ENCODE data around the gene RAB24.

Gene RAB24

GRCh38 chr5:177339107-177339638 lies 35.7 kb upstream of the RAB24 start:
- H3K4me3 ChIP-seq (ENCODE audit: low read length), result no peak overlapping the region
- H3K27me3 ChIP-seq (ENCODE audit: control insufficient read depth, insufficient read depth, low read length), result no peaks in the 10 kb centered on the region
- H3K36me3 ChIP-seq (ENCODE audit: control insufficient read depth, low read depth, low read length), result peaks cover 40% of the 10 kb centered on the region
- H3K4me1 ChIP-seq (ENCODE audit: control insufficient read depth, low read depth, low read length), result no peaks in the 10 kb centered on the region
- H3K9me3 ChIP-seq (ENCODE audit: control insufficient read depth, low read depth, low read length), result no peaks in the 10 kb centered on the region
- no peak overlapping the region for H3K9ac ChIP-seq (ENCODE audit: low read length)
- H3K27ac ChIP-seq (ENCODE audit: low read length), result no peak overlapping the region

DNA sequence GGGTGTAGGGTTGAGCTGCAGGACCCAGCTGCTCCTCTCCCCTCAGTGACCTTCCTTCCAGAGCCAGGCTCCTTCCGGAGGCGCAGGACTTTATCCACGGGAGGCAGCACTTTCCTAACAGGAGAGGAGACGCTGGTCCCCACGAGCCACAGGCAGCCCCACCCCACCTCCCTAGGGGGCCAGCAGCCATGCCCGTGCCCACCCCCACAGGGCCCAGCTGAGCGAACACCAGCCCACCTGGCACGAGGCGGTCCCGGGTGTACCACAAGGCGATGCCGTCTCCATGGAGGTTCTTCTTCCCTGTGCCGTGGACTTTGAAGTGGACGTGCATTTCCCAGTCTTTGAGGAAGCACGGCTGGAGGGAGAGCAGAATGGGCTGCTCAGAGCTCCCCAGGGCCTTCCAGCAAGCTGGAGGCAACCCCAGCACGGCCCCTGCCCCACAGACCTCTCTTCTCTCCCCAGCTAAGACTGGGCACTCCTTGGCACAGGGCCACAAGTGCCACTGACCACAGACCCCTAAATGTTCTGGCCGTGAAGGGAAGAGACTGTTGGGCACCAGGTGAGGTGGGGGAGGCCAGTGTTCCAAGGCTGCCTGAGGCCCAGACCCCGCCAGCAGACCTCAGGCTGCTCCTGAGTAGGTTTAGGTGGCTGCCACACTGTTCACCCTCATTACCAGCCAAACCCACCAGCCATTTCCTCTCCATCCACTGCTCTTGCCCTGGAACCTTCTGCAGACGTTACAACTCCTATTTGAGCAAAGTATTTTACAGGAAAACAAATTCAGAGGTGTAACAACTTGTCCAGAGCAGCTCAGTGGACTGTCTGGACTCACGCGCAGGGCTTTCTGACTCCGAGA lies 35.0 kb upstream of the RAB24 start:
- Histone ChIP-seq H3K9ac (ENCODE audit: low read length) (no peak overlapping the region), H3K4me3 (ENCODE audit: low read length) (no peak overlapping the region), H3K4me1 (ENCODE audit: control insufficient read depth, low read depth, low read length) (no peaks in the 10 kb centered on the region), H3K9me3 (ENCODE audit: control insufficient read depth, low read depth, low read length) (no peaks in the 10 kb centered on the region), H3K27ac (ENCODE audit: low read length) (no peak overlapping the region), H3K27me3 (ENCODE audit: control insufficient read depth, insufficient read depth, low read length) (no peaks in the 10 kb centered on the region), H3K36me3 (ENCODE audit: control insufficient read depth, low read depth, low read length) (peaks cover 47% of the 10 kb centered on the region)

DNA sequence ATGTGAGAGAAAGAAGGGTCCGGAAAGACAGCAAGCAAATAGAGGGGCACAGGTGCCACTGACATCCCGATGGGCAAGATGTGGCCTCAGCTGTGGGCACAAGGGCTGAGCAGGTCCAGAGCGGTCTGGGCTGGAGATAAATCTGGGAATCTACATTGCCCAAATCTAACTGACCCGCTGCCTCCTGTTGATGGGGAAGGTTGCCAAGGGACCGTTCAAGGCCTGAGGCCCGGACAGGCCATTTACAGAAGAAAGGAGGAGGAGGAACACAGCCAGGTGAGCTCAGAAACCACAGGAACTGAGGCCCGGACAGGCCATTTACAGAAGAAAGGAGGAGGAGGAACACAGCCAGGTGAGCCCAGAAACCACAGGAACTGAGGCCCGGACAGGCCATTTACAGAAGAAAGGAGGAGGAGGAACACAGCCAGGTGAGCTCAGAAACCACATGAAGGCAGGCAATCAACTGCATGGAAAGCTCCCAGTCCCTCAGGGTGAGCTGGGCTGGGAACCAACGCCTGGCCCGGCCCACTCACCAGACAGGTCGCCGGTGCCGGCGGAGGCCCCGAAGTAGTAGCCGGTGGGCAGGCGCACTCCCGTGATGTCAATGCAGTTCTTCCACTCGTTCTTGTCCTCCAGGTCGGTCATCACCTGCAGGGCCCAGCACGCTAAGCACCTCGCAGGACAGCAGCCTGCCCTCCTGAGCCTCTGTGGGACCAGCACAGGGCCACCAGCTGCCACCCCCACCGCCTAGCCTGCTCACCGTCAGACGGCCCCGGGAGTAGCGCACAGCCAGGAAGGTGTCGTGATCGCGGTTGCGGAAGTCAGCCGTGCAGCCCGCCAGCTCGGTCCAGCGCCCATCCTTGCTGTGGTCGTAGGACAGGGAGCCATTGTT lies 33.3 kb upstream of the RAB24 start:
- Histone ChIP-seq H3K9me3 (ENCODE audit: control insufficient read depth, low read depth, low read length) (no peaks in the 10 kb centered on the region), H3K27ac (ENCODE audit: low read length) (no peak overlapping the region), H3K36me3 (ENCODE audit: control insufficient read depth, low read depth, low read length) (peaks cover 47% of the 10 kb centered on the region), H3K4me1 (ENCODE audit: control insufficient read depth, low read depth, low read length) (no peaks in the 10 kb centered on the region), H3K9ac (ENCODE audit: low read length) (no peak overlapping the region), H3K4me3 (ENCODE audit: low read length) (no peak overlapping the region), H3K27me3 (ENCODE audit: control insufficient read depth, insufficient read depth, low read length) (no peaks in the 10 kb centered on the region)

DNA sequence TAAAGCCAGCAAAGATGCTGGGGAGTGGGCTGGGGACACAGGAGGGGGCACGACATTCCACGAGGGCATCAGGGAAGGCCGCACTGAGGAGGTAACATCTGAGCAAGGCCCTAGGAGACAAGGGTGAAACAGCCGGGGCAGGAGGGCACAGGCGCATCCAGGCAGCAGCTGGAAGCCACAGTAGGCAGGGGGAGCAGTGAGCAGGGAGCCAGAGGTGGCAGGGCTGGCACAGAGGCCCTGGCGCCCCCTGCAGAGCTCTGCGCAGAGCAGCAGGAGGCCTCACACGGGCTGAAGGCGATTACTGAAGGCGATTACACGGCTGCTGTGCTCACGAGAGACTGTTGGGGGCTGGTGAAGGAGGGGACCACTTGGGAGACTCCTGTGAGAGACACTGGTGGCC lies 32.6 kb upstream of the RAB24 start:
- Histone ChIP-seq H3K4me3 (ENCODE audit: low read length) (no peak overlapping the region), H3K36me3 (ENCODE audit: control insufficient read depth, low read depth, low read length) (peaks cover 43% of the 10 kb centered on the region)

GRCh38 chr5:177335701-177336065 lies 32.2 kb upstream of the RAB24 start:
- Histone ChIP-seq H3K36me3 (ENCODE audit: control insufficient read depth, low read depth, low read length) (peaks cover 43% of the 10 kb centered on the region), H3K4me1 (ENCODE audit: control insufficient read depth, low read depth, low read length) (no peaks in the 10 kb centered on the region), H3K27me3 (ENCODE audit: control insufficient read depth, insufficient read depth, low read length) (no peaks in the 10 kb centered on the region), H3K9me3 (ENCODE audit: control insufficient read depth, low read depth, low read length) (no peaks in the 10 kb centered on the region), H3K9ac (ENCODE audit: low read length) (no peak overlapping the region), H3K4me3 (ENCODE audit: low read length) (no peak overlapping the region), H3K27ac (ENCODE audit: low read length) (no peak overlapping the region)

More for the DNA sequence above, 32.6 kb upstream of the RAB24 start:
- Histone ChIP-seq H3K4me1 (ENCODE audit: control insufficient read depth, low read depth, low read length) (no peaks in the 10 kb centered on the region), H3K27ac (ENCODE audit: low read length) (no peak overlapping the region), H3K9ac (ENCODE audit: low read length) (no peak overlapping the region), H3K9me3 (ENCODE audit: control insufficient read depth, low read depth, low read length) (no peaks in the 10 kb centered on the region), H3K27me3 (ENCODE audit: control insufficient read depth, insufficient read depth, low read length) (no peaks in the 10 kb centered on the region)

DNA sequence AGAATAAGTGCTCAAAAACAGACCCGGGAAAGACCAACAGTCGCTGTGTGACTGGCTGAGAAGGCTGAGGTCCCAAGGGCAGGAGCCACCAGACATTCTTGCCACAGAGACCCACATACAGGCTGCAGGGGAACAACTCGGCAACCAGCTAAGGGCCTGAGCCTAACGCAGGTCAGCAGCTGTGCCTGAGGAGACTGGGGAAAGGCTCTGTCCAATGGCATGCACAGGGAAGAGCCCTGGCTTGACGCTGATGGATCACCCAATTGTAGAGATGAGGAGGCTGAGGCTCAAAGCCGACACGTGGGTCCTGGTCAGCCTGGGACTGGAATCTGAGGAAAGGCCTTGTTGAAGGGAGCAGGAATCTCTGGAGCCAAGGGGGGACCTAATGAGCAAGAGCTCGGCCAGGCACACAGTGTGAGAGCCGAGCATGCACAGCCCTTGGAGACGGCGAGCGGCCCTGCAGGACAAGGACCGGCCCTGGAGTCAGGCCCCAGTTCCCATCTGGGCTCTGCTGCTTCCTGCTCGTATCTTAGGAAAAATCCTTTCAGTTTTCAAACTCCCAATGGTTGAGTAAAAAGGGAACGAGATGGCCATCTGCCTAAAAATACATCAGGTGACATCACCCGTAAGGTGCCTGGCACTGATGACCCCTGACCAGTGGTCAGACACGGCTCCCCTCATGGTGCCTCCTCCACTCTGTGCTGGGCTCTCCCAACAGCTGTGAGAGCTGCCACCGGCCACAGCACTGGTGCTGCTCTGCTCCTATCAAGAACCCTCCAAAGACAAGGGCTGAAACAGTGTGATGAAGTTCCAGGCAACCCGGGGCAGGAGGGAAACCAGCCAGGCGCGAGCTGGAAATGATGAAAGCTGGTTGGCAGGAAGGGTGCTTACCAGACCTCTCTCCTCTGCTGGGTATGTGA lies 31.5 kb upstream of the RAB24 start:
- H3K9me3 ChIP-seq (ENCODE audit: control insufficient read depth, low read depth, low read length), result no peaks in the 10 kb centered on the region
- H3K4me1 ChIP-seq (ENCODE audit: control insufficient read depth, low read depth, low read length), result no peaks in the 10 kb centered on the region
- H3K36me3 ChIP-seq (ENCODE audit: control insufficient read depth, low read depth, low read length), result peaks cover 43% of the 10 kb centered on the region
- no peak overlapping the region for H3K9ac ChIP-seq (ENCODE audit: low read length)
- no peaks in the 10 kb centered on the region for H3K27me3 ChIP-seq (ENCODE audit: control insufficient read depth, insufficient read depth, low read length)
- no peak overlapping the region for H3K27ac ChIP-seq (ENCODE audit: low read length)
- H3K4me3 ChIP-seq (ENCODE audit: low read length), result no peak overlapping the region

GRCh38 chr5:177334155-177334551 lies 30.6 kb upstream of the RAB24 start:
- H3K27me3 ChIP-seq (ENCODE audit: control insufficient read depth, insufficient read depth, low read length), result no peaks in the 10 kb centered on the region
- H3K4me3 ChIP-seq (ENCODE audit: low read length), result no peak overlapping the region
- H3K27ac ChIP-seq (ENCODE audit: low read length), result no peak overlapping the region
- H3K36me3 ChIP-seq (ENCODE audit: control insufficient read depth, low read depth, low read length), result peaks cover 43% of the 10 kb centered on the region
- H3K9me3 ChIP-seq (ENCODE audit: control insufficient read depth, low read depth, low read length), result no peaks in the 10 kb centered on the region
- no peaks in the 10 kb centered on the region for H3K4me1 ChIP-seq (ENCODE audit: control insufficient read depth, low read depth, low read length)
- no peak overlapping the region for H3K9ac ChIP-seq (ENCODE audit: low read length)

DNA sequence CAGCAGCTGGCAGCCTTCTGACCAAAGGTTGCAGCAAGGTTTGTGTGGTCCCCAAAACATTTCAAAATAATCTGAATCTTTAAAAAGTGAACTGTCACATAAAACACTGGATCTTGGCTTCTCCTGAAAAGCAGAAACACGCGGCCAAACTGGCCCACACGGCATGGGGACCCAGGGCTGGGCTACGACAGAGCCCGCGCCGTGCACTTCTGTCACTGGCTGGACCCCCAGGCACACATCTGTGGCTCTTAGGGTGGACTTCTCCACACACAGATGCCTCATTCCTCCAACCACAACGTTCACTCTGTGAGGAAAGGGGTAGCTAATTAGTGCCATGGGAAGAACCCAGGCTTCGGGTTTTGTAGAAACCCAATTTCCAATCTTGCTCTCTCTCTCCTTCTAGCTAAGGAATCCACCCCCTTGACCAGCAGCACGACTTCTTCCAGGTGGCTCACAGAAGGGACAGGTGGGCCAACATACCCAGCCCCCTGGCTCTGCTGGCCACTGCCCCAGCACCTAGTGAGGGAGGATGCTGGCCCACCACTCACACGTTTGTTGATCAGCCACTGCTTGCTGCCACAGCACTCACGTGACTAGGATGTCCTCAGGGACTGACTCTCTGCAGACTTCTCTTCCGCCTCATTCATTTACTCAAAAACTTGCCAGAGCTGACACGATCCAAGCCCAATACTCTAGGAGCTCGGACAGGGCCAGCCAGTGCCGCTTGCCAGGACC lies 30.1 kb upstream of the RAB24 start:
- Histone ChIP-seq H3K27me3 (ENCODE audit: control insufficient read depth, insufficient read depth, low read length) (no peaks in the 10 kb centered on the region), H3K4me1 (ENCODE audit: control insufficient read depth, low read depth, low read length) (no peaks in the 10 kb centered on the region), H3K9me3 (ENCODE audit: control insufficient read depth, low read depth, low read length) (no peaks in the 10 kb centered on the region), H3K4me3 (ENCODE audit: low read length) (no peak overlapping the region), H3K27ac (ENCODE audit: low read length) (no peak overlapping the region), H3K9ac (ENCODE audit: low read length) (no peak overlapping the region), H3K36me3 (ENCODE audit: control insufficient read depth, low read depth, low read length) (peaks cover 43% of the 10 kb centered on the region)

DNA sequence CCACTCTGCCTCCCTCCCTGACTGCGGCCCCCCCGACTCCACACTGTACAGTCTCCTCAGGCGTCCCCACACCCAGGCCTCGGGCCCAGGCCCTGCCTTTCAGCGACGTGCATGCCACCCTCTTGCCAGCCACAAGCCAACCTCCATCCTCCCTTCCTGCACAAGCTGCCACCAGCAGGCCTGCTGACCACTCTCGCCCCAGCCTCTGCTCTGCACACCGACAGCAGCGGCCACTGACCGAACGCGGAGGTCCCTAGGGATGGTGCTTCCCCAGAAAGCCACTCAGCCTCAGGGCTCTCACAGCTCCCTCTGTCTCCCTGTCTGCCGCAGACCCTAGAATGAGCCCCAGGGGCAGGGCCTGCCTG lies 29.4 kb upstream of the RAB24 start:
- no peak overlapping the region for H3K9ac ChIP-seq (ENCODE audit: low read length)
- H3K4me3 ChIP-seq (ENCODE audit: low read length), result no peak overlapping the region
- H3K4me1 ChIP-seq (ENCODE audit: control insufficient read depth, low read depth, low read length), result no peaks in the 10 kb centered on the region
- no peak overlapping the region for H3K27ac ChIP-seq (ENCODE audit: low read length)
- H3K27me3 ChIP-seq (ENCODE audit: control insufficient read depth, insufficient read depth, low read length), result no peaks in the 10 kb centered on the region
- H3K36me3 ChIP-seq (ENCODE audit: control insufficient read depth, low read depth, low read length), result peaks cover 43% of the 10 kb centered on the region
- no peaks in the 10 kb centered on the region for H3K9me3 ChIP-seq (ENCODE audit: control insufficient read depth, low read depth, low read length)

DNA sequence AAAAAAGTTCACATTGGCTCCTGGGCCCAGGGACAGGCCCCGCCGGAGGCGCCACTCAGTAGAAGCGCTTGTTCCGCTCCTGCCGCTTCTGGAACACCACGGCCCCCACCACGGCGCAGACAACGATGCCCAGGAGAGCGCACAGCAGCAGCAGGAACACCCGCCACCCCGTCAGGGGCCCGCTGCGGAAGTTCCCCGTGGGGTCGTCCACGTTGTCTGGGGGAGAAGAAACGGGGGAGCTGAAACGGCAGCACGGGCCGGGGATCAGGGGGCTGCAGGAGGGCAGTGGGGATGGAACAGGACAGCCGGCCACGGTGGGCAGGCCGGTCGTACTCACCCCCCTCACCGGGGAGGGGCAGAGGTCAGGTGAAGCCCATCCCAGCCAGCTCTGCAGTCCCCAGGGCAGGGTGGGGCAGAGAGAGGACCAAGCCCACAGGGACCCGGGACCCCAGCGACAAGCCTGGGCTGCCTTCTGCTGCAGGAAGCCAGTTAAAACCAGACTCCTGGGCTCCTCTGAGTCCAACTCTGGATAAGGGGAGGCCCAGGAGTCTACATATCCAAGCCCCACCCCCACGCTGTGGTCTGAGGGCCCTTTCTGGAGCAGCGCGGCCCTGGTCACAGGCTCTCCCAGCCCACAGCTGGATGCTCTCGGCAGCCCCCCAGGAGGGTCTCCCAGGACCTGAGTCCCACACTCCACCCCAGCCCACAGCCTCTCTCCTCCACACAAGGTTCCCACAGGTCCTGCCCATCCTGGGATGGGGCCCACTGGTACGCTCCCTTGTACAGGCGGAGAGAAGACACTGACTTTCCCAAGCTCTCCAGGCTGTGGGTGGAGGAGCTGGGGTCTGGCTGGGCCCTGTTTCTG lies 28.7 kb upstream of the RAB24 start:
- H3K27ac ChIP-seq (ENCODE audit: low read length), result no peak overlapping the region
- no peak overlapping the region for H3K4me3 ChIP-seq (ENCODE audit: low read length)
- H3K4me1 ChIP-seq (ENCODE audit: control insufficient read depth, low read depth, low read length), result no peaks in the 10 kb centered on the region
- no peak overlapping the region for H3K9ac ChIP-seq (ENCODE audit: low read length)
- H3K27me3 ChIP-seq (ENCODE audit: control insufficient read depth, insufficient read depth, low read length), result no peaks in the 10 kb centered on the region
- peaks cover 37% of the 10 kb centered on the region for H3K36me3 ChIP-seq (ENCODE audit: control insufficient read depth, low read depth, low read length)
- H3K9me3 ChIP-seq (ENCODE audit: control insufficient read depth, low read depth, low read length), result no peaks in the 10 kb centered on the region
